Transverse colon (tissue), 4 donors: ENCODE results near the gene LAMB4. TPM values are rescaled to one million over a fixed set of nuclear protein-coding genes. Genes with fewer than 3 reads are reported as not detected.

ENCODE experiments used
- DNase-seq: peaks from one replicate; pipeline ENCODE4 v3.0.0-alpha.2; 2019
- H3K27ac ChIP-seq, 4 donors: fragments of 200-600 bp; sonication (generic); 2 replicates each; pipeline ENCODE4 v1.5.1; 2016 to 2018; ENCODE audit warnings: inconsistent platforms in 4 of 4
- H3K27me3 ChIP-seq: fragments of 200-600 bp; sonication (generic); 2 replicates; pipeline ENCODE4 v1.5.1; 2017; ENCODE audit warnings: inconsistent platforms
- H3K36me3 ChIP-seq, 4 donors: fragments of 200-600 bp; sonication (generic); 2 replicates each; pipeline ENCODE4 v1.5.1; 2017 to 2019; ENCODE audit warnings: inconsistent platforms in 4 of 4
- H3K4me1 ChIP-seq, 4 donors: fragments of 200-600 bp; sonication (generic); 2 replicates each; pipeline ENCODE4 v1.5.1; 2017 to 2020; ENCODE audit warnings: inconsistent platforms in 4 of 4
- H3K4me3 ChIP-seq, 4 donors: fragments of 200-600 bp; sonication (generic); 1 replicate in 1 of 4; 2 replicates in 3 of 4; pipeline versions ENCODE4 v1.5.1 to v1.6.1; 2017 to 2019; ENCODE audit warnings: inconsistent platforms in 4 of 4
- H3K9me3 ChIP-seq, 2 donors: fragments of 200-600 bp; sonication (generic); 2 replicates each; pipeline ENCODE4 v1.5.1; 2017 to 2019; ENCODE audit warnings: inconsistent platforms in 2 of 2
- CTCF ChIP-seq, 5 experiments: fragments of 200-600 bp in 3 of 5; fragments of 450-650 bp in 2 of 5; sonication (generic) in 3 of 5; IDR thresholded peaks; 1 replicate in 2 of 5; 2 replicates in 3 of 5; pipeline ENCODE4 v1.5.1; 2016 to 2017; ENCODE audit warnings: antibody characterized with exemption in 5 of 5, inconsistent platforms in 3 of 5, mild to moderate bottlenecking in 2 of 5, moderate library complexity in 1 of 5
- EP300 ChIP-seq: sonication (generic); formaldehyde crosslinking; IDR thresholded peaks from one replicate; pipeline ENCODE4 v1.6.1; 2017; ENCODE audit warnings: antibody characterized with exemption, low read depth
- POLR2A ChIP-seq: fragments of 450-650 bp; IDR thresholded peaks from one replicate; pipeline ENCODE4 v1.6.1; 2016; ENCODE audit warnings: antibody characterized with exemption, mild to moderate bottlenecking, moderate library complexity
- POLR2AphosphoS5 ChIP-seq, 3 donors: sonication (generic); formaldehyde crosslinking; IDR thresholded peaks; one replicate each; pipeline ENCODE4 v1.6.1; 2016; ENCODE audit warnings: antibody characterized with exemption in 3 of 3
- WGBS, 2 donors: methylation state at CpG; one replicate each; pipeline ENCODE4 v1.1.5; 2018; ENCODE audit warnings: low coverage in 1 of 2; 5-methylcytosine and 5-hydroxymethylcytosine counted together
- in situ Hi-C, 4 donors: fragments of 200-750 bp; cut with MboI; loops; one replicate each; pipeline versions ENCODE4 v1.15.0 to v1.15.1; 2017; ENCODE audit warnings: low sequenced_read_pairs in 3 of 4, low pct_ligation_motif_present in 1 of 4, low pct_unique_long_range_greater_than_20kb in 1 of 4
- intact Hi-C: fragments of 100-400 bp; cut with DNase I; formaldehyde crosslinking; loops from one replicate; pipeline ENCODE4 v1.15.1; 2023; ENCODE audit warnings: low total_unique reads
- total RNA-seq, 4 donors: library from RNA; depleted of rRNA; stranded (reverse); fragments of >200 nt; gene quantifications; one replicate each; pipeline ENCODE4 v1.1.0, GENCODE V29; 2016

LAMB4 gene
- total RNA-seq, 4 donors from 2014 or later = not detected

- H3K4me1 ChIP-seq = no peaks in the 10 kb centered on the region
- no peaks in the 10 kb centered on the region for H3K36me3 ChIP-seq
- in situ Hi-C loops = loop anchor here in 2 of 4 donors (25.0 kb wide), 2 partner anchors 248 to 398 kb away; partner anchors contain the start of genes CBLL1 (in 2 of the 2) and DLD (in 1 of the 2)
- no peak overlapping the region for H3K27ac ChIP-seq
- H3K27me3 ChIP-seq = no peaks in the 10 kb centered on the region
- TF ChIP-seq POLR2AphosphoS5 (IDR thresholded peaks at IDR 0.05) (no peak), EP300 (no peak)
- intact Hi-C loops = no loop called here
- no peak overlapping the region for H3K4me3 ChIP-seq
- DNase-seq = no peak
- 71 to 94% methylated on average over 7 of the region's 7 CpGs for WGBS, 2 donors
- no peaks in the 10 kb centered on the region for H3K9me3 ChIP-seq
Measured at GRCh38 chr7:108135446-108136190, 5.5 kb upstream of the LAMB4 start.

- TF ChIP-seq POLR2A = no peak
- no peak for TF ChIP-seq EP300
- no peak for TF ChIP-seq POLR2AphosphoS5 (IDR thresholded peaks at IDR 0.05)
- no peak for TF ChIP-seq CTCF (IDR thresholded peaks at IDR 0.05)
- no peak overlapping the region for H3K27ac ChIP-seq
- H3K36me3 ChIP-seq = no peaks in the 10 kb centered on the region
- H3K9me3 ChIP-seq = no peaks in the 10 kb centered on the region
- 90 to 94% methylated on average over 1 of the region's 1 CpG for WGBS, 2 donors
- in situ Hi-C loops = loop anchor here in 2 of 4 donors (25.0 kb wide), 2 partner anchors 247 to 397 kb away; partner anchors contain the start of genes CBLL1 (in 2 of the 2) and DLD (in 1 of the 2)
- H3K4me3 ChIP-seq = no peak overlapping the region
- H3K27me3 ChIP-seq = no peaks in the 10 kb centered on the region
- intact Hi-C loops = no loop called here
- no peak for DNase-seq
- no peaks in the 10 kb centered on the region for H3K4me1 ChIP-seq
Measured at GRCh38 chr7:108134486-108134885, 4.3 kb upstream of the LAMB4 start.

GRCh38 chr7:108132551-108133265, 2.5 kb upstream of the LAMB4 start:
- intact Hi-C loops = no loop called here
- Histone ChIP-seq H3K27ac (no peak overlapping the region), H3K36me3 (no peaks in the 10 kb centered on the region), H3K27me3 (no peaks in the 10 kb centered on the region), H3K4me3 (no peak overlapping the region), H3K9me3 (no peaks in the 10 kb centered on the region), H3K4me1 (no peaks in the 10 kb centered on the region)
- TF ChIP-seq EP300 (no peak), POLR2AphosphoS5 (IDR thresholded peaks at IDR 0.05) (no peak), CTCF (IDR thresholded peaks at IDR 0.05) (no peak), POLR2A (no peak)
- in situ Hi-C loops = loop anchor here in 2 of 4 donors (25.0 kb wide), 2 partner anchors 245 to 395 kb away; partner anchors contain the start of genes CBLL1 (in 2 of the 2) and DLD (in 1 of the 2)
- 95% methylated on average over 13 of the region's 13 CpGs; no CpG with 5 or more reads in 1 of the 2 donors for WGBS, 2 donors
- DNase-seq = no peak

- Histone ChIP-seq H3K4me1 (no peaks in the 10 kb centered on the region), H3K27ac (no peak overlapping the region), H3K4me3 (no peak overlapping the region), H3K9me3 (no peaks in the 10 kb centered on the region), H3K27me3 (no peaks in the 10 kb centered on the region), H3K36me3 (no peaks in the 10 kb centered on the region)
- intact Hi-C loops = no loop called here
- in situ Hi-C loops = loop anchor here in 2 of 4 donors (25.0 kb wide), 2 partner anchors 242 to 392 kb away; partner anchors contain the start of genes CBLL1 (in 2 of the 2) and DLD (in 1 of the 2)
- DNase-seq = no peak
- TF ChIP-seq CTCF (IDR thresholded peaks at IDR 0.05) = no peak
- no peak for TF ChIP-seq POLR2A
- no peak for TF ChIP-seq EP300
- no peak for TF ChIP-seq POLR2AphosphoS5 (IDR thresholded peaks at IDR 0.05)
- WGBS, 2 donors = 62 to 80% methylated on average over 5 to 7 of the region's 7 CpGs
Measured at GRCh38 chr7:108129018-108129965, 869 bp downstream of the LAMB4 start.
